Gastrocnemius medialis (tissue), 4 donors: ENCODE results near the gene ZNF217.

Experiments
- CTCF ChIP-seq, 5 experiments: fragments of 450-650 bp in 3 of 5; fragments of 200-600 bp in 2 of 5; sonication (generic) in 2 of 5; IDR thresholded peaks in 4 of 5; conservative IDR thresholded peaks in 1 of 5; 1 replicate in 4 of 5; 2 replicates in 1 of 5; pipeline ENCODE4 v1.5.1; 2016 to 2019; ENCODE audit warnings: antibody characterized with exemption in 5 of 5, mild to moderate bottlenecking in 3 of 5, moderate library complexity in 3 of 5
- POLR2A ChIP-seq, 2 donors: fragments of 450-650 bp; IDR thresholded peaks; one replicate each; pipeline ENCODE4 v1.6.1; 2017; ENCODE audit warnings: antibody characterized with exemption in 2 of 2, mild to moderate bottlenecking in 2 of 2, moderate library complexity in 2 of 2

GRCh38 chr20:53611449-53611894 lies 17.8 kb upstream of the ZNF217 start:
- TF ChIP-seq CTCF (IDR thresholded peaks at IDR 0.05 in 4 of 5, conservative IDR thresholded peaks at IDR 0.05 in 1 of 5) (no peak), POLR2A (IDR thresholded peaks at IDR 0.05) (no peak)
